A673 (cell line): ENCODE results near the gene FGGY.

Source experiments
- CTCF ChIP-seq: fragments of 300-800, 200-600 bp; sonication (generic); conservative IDR thresholded peaks from 2 replicates; pipeline ENCODE4 v1.5.1; 2017; ENCODE audit warnings: low read depth, mild to moderate bottlenecking, antibody characterized with exemption, low read length, moderate library complexity, mixed read lengths
- EZH2 ChIP-seq: fragments of 200-600 bp; sonication (generic); IDR thresholded peaks from 2 replicates; pipeline ENCODE4 v1.6.1; 2017; ENCODE audit warnings: borderline replicate concordance, low read depth, mild to moderate bottlenecking, mixed read lengths, antibody characterized with exemption, low read length; ENCODE audit not compliant: poor library complexity, severe bottlenecking

- TF ChIP-seq CTCF (no peak), EZH2 (no peak)
Observed at GRCh38 chr1:59477286-59477685, 180.4 kb downstream of the FGGY start.
